PC-3 (cell line): Measurements from ENCODE around the gene TIPARP. TPM values are rescaled to one million over a fixed set of nuclear protein-coding genes. Genes with fewer than 3 reads are reported as not detected.
A peak's percentile ranks its signal among the peaks of the same experiment; 100 is the strongest.

Experiments used
- ATAC-seq: fragments of 200-7000 bp; cut with Tn5 transposase; 2 replicates; pipeline ENCODE4 v1.9.1; 2020; ENCODE audit warnings: mild to moderate bottlenecking, moderate library complexity
- BruUV-seq: library from RNA; stranded (reverse); fragments of 400-500 nt; replicated peaks from 2 replicates; lab custom pipeline; 2021; lab: Mats Ljungman, UMichigan
- CTCF ChIA-PET: fragments of 300-600 bp; sonication (Branson Sonifier 250); formaldehyde crosslinking; loops from one replicate; lab custom pipeline; 2022; ENCODE audit warnings: antibody characterized with exemption; lab: Charles Lee
- POLR2A ChIA-PET: fragments of 300-600 bp; sonication (Branson Sonifier 250); formaldehyde crosslinking; loops from one replicate; lab custom pipeline; 2022; ENCODE audit warnings: antibody characterized with exemption; ENCODE audit not compliant: unreplicated experiment; lab: Charles Lee
- DNase-seq: peaks from one replicate; pipeline ENCODE4 v3.0.0-alpha.2; 2015
- H2AFZ ChIP-seq: fragments of 300-600 bp; sonication (generic); 2 replicates; pipeline ENCODE4 v1.6.0; 2016; ENCODE audit warnings: antibody characterized with exemption, low read length
- H3F3A ChIP-seq: fragments of 300-600 bp; sonication (generic); one replicate; pipeline ENCODE4 v1.6.0; 2017; ENCODE audit warnings: antibody characterized with exemption, low read length, control low read depth, mild to moderate bottlenecking; ENCODE audit not compliant: unreplicated experiment
- H3K27ac ChIP-seq: fragments of 300-600 bp; sonication (generic); 2 replicates; pipeline ENCODE4 v1.5.1; 2016; ENCODE audit warnings: mild to moderate bottlenecking, low read length
- H3K27me3 ChIP-seq: fragments of 300-600 bp; sonication (generic); 2 replicates; pipeline ENCODE4 v1.6.1; 2016; ENCODE audit warnings: low read length, mixed read lengths
- H3K36me3 ChIP-seq: fragments of 300-600 bp; sonication (generic); 2 replicates; pipeline ENCODE4 v1.6.1; 2016; ENCODE audit warnings: low read depth, mixed run types, low read length, mixed read lengths
- H3K4me1 ChIP-seq: fragments of 300-600 bp; sonication (generic); 2 replicates; pipeline ENCODE4 v1.5.1; 2016; ENCODE audit warnings: low read length; ENCODE audit not compliant: insufficient read depth
- H3K4me2 ChIP-seq: fragments of 300-600 bp; sonication (generic); 2 replicates; pipeline ENCODE4 v1.6.0; 2016; ENCODE audit warnings: low read length
- H3K4me3 ChIP-seq: fragments of 300-600 bp; sonication (generic); 2 replicates; pipeline ENCODE4 v1.5.1; 2016; ENCODE audit warnings: mild to moderate bottlenecking, low read length, mixed read lengths
- H3K79me2 ChIP-seq: fragments of 300-600 bp; sonication (generic); 2 replicates; pipeline ENCODE4 v1.6.1; 2017; ENCODE audit warnings: low read length, mixed read lengths
- H3K9ac ChIP-seq: fragments of 300-600 bp; sonication (generic); 2 replicates; pipeline ENCODE4 v1.6.0; 2016; ENCODE audit warnings: mild to moderate bottlenecking, low read length
- H3K9me2 ChIP-seq: fragments of 300-600 bp; sonication (generic); replicated peaks from 2 replicates; pipeline ENCODE4 v1.6.1; 2016; ENCODE audit warnings: mixed run types, low read length, mixed read lengths
- H3K9me3 ChIP-seq: fragments of 300-600 bp; sonication (generic); 2 replicates; pipeline ENCODE4 v1.6.1; 2016; ENCODE audit warnings: low read length, mixed read lengths
- H4K20me1 ChIP-seq: fragments of 300-600 bp; sonication (generic); 2 replicates; pipeline ENCODE4 v1.6.1; 2016; ENCODE audit warnings: low read length, mixed read lengths
- CTCF ChIP-seq: fragments of 300-600 bp; sonication (generic); conservative IDR thresholded peaks from 2 replicates; pipeline ENCODE4 v1.5.1; 2017; ENCODE audit warnings: antibody characterized with exemption, low read depth, mild to moderate bottlenecking, low read length
- EZH2 ChIP-seq: fragments of 300-600 bp; sonication (generic); IDR thresholded peaks from one replicate; pipeline ENCODE4 v1.6.1; 2017; ENCODE audit warnings: antibody characterized with exemption, mild to moderate bottlenecking, low read length; ENCODE audit not compliant: unreplicated experiment
- EZH2phosphoT487 ChIP-seq: fragments of 300-600 bp; sonication (generic); IDR thresholded peaks from 2 replicates; pipeline ENCODE4 v1.6.1; 2018; ENCODE audit warnings: mild to moderate bottlenecking, antibody characterized with exemption, low read length, borderline replicate concordance
- intact Hi-C: fragments of 100-400 bp; cut with micrococcal nuclease; formaldehyde crosslinking; loops from 2 replicates; pipeline ENCODE4 v1.9.0; 2023
- total RNA-seq: library from RNA; depleted of rRNA; stranded (reverse); fragments of >200 nt; gene quantifications from 2 replicates; pipeline ENCODE4 v1.2.3, GENCODE V29; 2014

Gene TIPARP
- total RNA-seq, 1 experiment from 2014 or later: 84.7 TPM

DNA sequence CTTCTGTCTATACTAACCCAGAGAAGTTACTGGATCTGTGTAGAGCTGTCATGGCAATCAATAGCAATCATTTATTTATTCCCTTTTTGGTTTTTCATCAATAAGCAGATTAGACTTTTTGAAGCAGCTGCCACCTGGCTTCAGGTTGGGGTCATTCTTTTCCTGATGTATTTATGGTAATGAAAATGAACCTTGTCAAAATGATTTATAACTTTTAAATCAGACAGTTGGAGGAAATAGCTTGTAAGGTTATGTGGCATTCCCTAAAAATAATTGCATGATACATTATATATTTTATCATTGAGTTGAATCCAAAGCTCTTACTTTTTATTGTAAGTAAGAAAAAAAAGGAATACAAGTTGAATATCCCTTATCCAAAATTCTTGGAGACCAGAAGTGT lies 8.6 kb downstream of the TIPARP start:
- Histone ChIP-seq H3K4me1 (peaks cover 92% of the 10 kb centered on the region), H3K9me3 (no peaks in the 10 kb centered on the region), H3K9me2 (no peaks in the 10 kb centered on the region), H3K4me2 (peak overlapping the region; percentile 13; the same call in 1 of the 2 replicates), H3K36me3 (peaks cover 67% of the 10 kb centered on the region), H3K27ac (no peak overlapping the region), H3K79me2 (peaks cover 100% of the 10 kb centered on the region), H3F3A (no peaks in the 10 kb centered on the region), H3K27me3 (no peaks in the 10 kb centered on the region), H3K4me3 (no peak overlapping the region), H2AFZ (no peak overlapping the region), H3K9ac (no peak overlapping the region), H4K20me1 (peaks cover 98% of the 10 kb centered on the region)
- ATAC-seq (no peak), DNase-seq (no peak)
- BruUV-seq: no TSS peak
- intact Hi-C loops: no loop called here
- TF ChIP-seq CTCF: no peak
- no peak for TF ChIP-seq EZH2
- no peak for TF ChIP-seq EZH2phosphoT487
- ChIA-PET CTCF (no interaction called here), POLR2A (interaction anchor here (0.6 kb wide), 1 partner anchor 466 kb away, joined by 3 read pairs; no protein-coding TSS in a partner anchor)

DNA sequence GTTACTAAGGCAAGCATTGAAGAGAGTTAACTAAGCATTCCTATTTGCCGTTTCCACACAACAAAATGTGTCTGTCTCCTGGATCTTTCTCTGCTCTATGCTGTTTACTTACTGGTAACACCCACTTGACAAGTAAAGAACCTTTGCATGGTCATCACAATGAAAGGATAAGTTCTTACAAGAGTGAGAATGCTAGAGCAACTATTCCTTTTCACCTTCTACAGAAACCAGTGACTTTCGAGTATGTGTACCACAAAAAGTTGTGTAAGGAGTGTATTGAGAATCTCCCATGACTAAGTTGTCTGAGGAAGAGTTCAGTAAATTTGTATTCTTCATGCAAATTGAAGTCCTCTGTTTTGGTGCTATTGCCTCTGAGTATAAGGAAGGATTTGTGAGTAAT lies 10.8 kb downstream of the TIPARP start:
- Histone ChIP-seq H3K36me3 (peaks cover 60% of the 10 kb centered on the region), H3K9me2 (no peaks in the 10 kb centered on the region), H3K4me3 (no peak overlapping the region), H3K79me2 (peaks cover 100% of the 10 kb centered on the region), H3K9ac (no peak overlapping the region), H4K20me1 (peaks cover 98% of the 10 kb centered on the region), H3K4me1 (peaks cover 78% of the 10 kb centered on the region), H2AFZ (no peak overlapping the region), H3K4me2 (peak overlapping the region; percentile 47), H3K9me3 (no peaks in the 10 kb centered on the region), H3K27me3 (no peaks in the 10 kb centered on the region), H3F3A (no peaks in the 10 kb centered on the region), H3K27ac (no peak overlapping the region)
- intact Hi-C loops: no loop called here
- ATAC-seq (peak; percentile 11), DNase-seq (no peak)
- ChIA-PET POLR2A (interaction anchor here (0.6 kb wide), 1 partner anchor 12 kb away, joined by 4 read pairs; no protein-coding TSS in a partner anchor), CTCF (interaction anchor here (0.8 to 1.4 kb wide), 2 partner anchors 150 to 397 kb away, joined by 3 to 5 read pairs; no protein-coding TSS in a partner anchor)
- no TSS peak for BruUV-seq
- no peak for TF ChIP-seq EZH2
- no peak for TF ChIP-seq CTCF
- TF ChIP-seq EZH2phosphoT487: no peak

- Histone ChIP-seq H3K9me3 (no peaks in the 10 kb centered on the region), H3K4me2 (peak overlapping the region; percentile 47), H3K4me3 (peak overlapping the region; percentile 24), H4K20me1 (peaks cover 98% of the 10 kb centered on the region), H3K79me2 (peaks cover 100% of the 10 kb centered on the region), H3F3A (no peaks in the 10 kb centered on the region), H3K27me3 (no peaks in the 10 kb centered on the region), H3K9ac (no peak overlapping the region), H3K9me2 (no peaks in the 10 kb centered on the region), H3K27ac (no peak overlapping the region), H3K36me3 (peaks cover 55% of the 10 kb centered on the region), H2AFZ (no peak overlapping the region), H3K4me1 (peaks cover 78% of the 10 kb centered on the region)
- ChIA-PET CTCF (interaction anchor here (0.8 to 1.4 kb wide), 2 partner anchors 150 to 397 kb away, joined by 3 to 5 read pairs; no protein-coding TSS in a partner anchor), POLR2A (interaction anchor here (0.6 kb wide), 1 partner anchor 12 kb away, joined by 4 read pairs; no protein-coding TSS in a partner anchor)
- ATAC-seq: peak; percentile 64
- BruUV-seq: no TSS peak
- TF ChIP-seq EZH2phosphoT487: no peak
- no peak for TF ChIP-seq EZH2
- no peak for TF ChIP-seq CTCF
- DNase-seq: no peak
- intact Hi-C loops: no loop called here
These were observed 11.4 kb downstream of the TIPARP start for GRCh38 chr3:156685752-156686151.
